Measurements from ENCODE around the gene EIF4E3.

Gene EIF4E3

DNA sequence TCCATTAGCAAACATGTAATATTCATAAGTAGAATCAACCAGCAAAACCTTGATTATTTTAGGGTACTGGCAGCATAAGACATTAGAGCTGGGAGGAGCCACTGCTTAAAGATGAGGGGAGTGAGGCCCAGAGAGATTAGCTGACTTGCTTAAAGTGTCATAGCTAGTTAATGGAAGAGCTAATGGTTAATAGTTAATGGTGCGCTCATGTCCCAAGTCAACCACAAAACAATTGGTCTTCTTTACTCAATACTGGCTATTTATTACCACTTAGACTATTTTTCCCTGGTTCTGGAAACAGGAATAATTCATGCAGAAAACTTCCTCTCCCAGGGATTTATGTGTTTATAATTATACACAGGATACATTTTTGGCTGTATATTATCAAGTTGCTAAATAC is 33.1 kb downstream of the EIF4E3 start:
- Mint-ChIP-seq H3K4me1 (ENCODE audit: low read depth) (no peaks in the 10 kb centered on the region), H3K4me3 (no peak overlapping the region), H3K27ac (no peak overlapping the region), H3K27me3 (no peaks in the 10 kb centered on the region), H3K36me3 (ENCODE audit: low read depth) (peaks cover 48% of the 10 kb centered on the region), H3K9me3 (no peaks in the 10 kb centered on the region)
- intact Hi-C loops (cut with micrococcal nuclease), result no loop called here

DNA sequence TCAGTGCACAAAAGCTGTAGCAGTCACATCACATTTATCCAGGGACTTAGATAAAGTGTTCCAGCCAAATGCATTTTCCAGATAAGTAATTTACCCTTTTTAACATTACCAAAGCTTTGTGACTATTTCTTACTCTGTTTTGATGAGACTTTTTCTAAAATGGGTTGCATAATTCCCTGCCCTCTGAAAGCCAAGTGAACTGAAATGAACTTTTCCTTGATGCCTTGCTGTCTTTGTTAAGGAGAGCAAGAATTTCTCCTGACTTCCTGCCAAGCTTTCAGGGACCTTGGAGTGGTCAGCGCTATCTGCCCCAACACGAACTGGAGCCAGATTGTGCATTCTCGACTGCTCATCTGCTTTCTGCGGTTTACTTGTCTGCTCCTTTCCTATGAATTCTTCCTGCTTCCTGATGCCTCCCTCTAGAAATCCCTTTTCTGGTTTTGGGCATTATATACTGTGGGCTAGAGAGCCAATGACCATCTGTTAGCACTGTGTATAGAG is 34.8 kb downstream of the EIF4E3 start:
- Mint-ChIP-seq H3K9me3 (no peaks in the 10 kb centered on the region), H3K27ac (no peak overlapping the region), H3K4me3 (no peak overlapping the region), H3K4me1 (ENCODE audit: low read depth) (no peaks in the 10 kb centered on the region), H3K36me3 (ENCODE audit: low read depth) (peaks cover 49% of the 10 kb centered on the region), H3K27me3 (no peaks in the 10 kb centered on the region)
- intact Hi-C loops (cut with micrococcal nuclease), result no loop called here

DNA sequence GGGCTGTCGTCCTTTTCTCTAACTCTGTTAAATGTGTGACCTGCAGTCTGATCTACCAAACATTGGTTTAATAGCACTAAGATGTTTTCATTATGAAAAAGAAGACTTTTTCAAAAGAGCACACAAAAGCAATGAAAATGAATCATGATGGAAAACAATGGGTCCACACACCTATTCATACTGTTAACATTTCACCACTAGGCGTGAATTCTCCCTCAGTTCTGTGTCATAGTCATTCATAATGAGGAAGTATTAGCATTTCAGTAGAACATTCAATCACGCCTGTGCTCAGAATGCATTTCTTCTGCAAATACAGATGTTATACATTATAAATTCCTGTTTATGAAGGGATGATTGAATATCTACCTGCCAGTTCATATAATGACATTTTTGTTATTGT is 35.9 kb downstream of the EIF4E3 start:
- Mint-ChIP-seq H3K27ac (no peak overlapping the region), H3K27me3 (no peaks in the 10 kb centered on the region), H3K9me3 (no peaks in the 10 kb centered on the region), H3K4me1 (ENCODE audit: low read depth) (peaks cover 6% of the 10 kb centered on the region), H3K4me3 (no peak overlapping the region), H3K36me3 (ENCODE audit: low read depth) (peaks cover 49% of the 10 kb centered on the region)
- intact Hi-C loops (cut with micrococcal nuclease), result no loop called here

DNA sequence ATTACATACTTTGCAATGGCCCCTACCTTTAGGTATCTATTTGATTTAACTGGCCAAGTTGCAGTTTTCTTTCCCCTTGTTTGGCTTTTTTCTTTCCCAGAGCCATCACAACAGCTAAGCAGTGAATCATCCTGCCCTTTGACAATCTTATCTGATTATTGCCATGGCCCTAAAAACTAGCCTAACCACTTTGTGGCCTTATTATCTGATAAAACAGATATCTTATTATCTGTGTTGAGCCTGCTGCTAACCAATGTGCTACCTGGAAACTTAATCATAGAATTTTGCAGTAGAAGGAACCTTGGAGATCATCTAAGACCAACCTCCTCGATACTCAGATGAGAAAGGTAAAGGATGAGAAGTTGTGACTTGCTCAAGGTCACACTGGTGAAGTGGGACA is 37.1 kb downstream of the EIF4E3 start:
- no peak overlapping the region for H3K27ac Mint-ChIP-seq
- peaks cover 54% of the 10 kb centered on the region for H3K36me3 Mint-ChIP-seq (ENCODE audit: low read depth)
- peaks cover 12% of the 10 kb centered on the region for H3K4me1 Mint-ChIP-seq (ENCODE audit: low read depth)
- no peak overlapping the region for H3K4me3 Mint-ChIP-seq
- intact Hi-C loops (cut with micrococcal nuclease), result no loop called here
- H3K9me3 Mint-ChIP-seq, result no peaks in the 10 kb centered on the region
- no peaks in the 10 kb centered on the region for H3K27me3 Mint-ChIP-seq

DNA sequence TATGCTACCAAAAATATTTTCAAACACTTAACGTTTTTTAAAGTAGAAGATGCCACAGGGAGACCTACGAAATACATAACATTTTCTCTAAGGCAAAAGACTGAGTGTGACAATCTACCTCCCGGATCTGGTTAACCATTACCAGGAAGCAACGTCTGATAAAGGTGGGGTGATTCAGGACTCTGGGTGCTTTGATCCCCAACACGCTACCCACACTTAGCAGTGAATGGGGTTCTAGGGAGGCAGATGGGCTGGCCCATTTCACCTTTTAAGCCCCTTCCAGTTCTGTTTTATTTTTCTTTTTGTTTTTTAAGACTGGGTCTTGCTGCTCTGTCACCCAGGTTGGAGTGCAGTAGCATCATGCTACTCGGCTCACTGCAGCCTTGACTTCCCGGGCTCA is 39.5 kb downstream of the EIF4E3 start:
- H3K27me3 Mint-ChIP-seq, result no peaks in the 10 kb centered on the region
- H3K27ac Mint-ChIP-seq, result no peak overlapping the region
- H3K4me3 Mint-ChIP-seq, result no peak overlapping the region
- peaks cover 41% of the 10 kb centered on the region for H3K36me3 Mint-ChIP-seq (ENCODE audit: low read depth)
- intact Hi-C loops (cut with micrococcal nuclease), result no loop called here
- peaks cover 25% of the 10 kb centered on the region for H3K4me1 Mint-ChIP-seq (ENCODE audit: low read depth)
- H3K9me3 Mint-ChIP-seq, result no peaks in the 10 kb centered on the region

DNA sequence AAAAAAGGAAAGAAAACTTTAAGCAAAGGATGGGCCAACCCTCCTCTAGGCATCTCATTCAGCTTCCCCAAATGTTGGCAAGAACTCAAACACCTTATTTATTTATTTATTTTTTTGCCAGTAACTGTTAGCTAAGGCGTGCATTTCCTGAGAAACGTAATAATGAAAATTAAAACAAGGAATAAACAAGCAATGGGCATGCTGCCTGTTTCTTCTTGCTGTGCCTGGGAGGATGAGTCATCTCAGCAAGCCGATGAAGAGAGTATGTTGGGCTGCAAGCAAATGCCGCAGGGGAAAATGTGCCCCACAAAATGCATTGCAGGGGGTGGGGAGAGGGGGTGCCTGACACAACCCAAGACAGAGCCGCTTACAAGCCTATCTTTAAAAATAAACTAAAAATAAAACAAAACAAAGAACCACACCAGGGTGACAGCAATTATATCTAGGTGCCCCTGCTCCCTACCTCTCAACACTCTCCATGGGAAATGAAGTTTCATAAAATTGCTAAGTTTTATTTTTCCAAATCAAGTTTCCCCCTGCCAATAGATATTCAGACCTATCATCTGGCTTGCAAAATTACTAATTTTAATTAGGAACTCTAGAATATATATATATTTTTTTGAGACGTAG is 40.3 kb downstream of the EIF4E3 start:
- Mint-ChIP-seq H3K4me1 (ENCODE audit: low read depth) (peaks cover 26% of the 10 kb centered on the region), H3K27ac (peak overlapping the region; percentile 22), H3K27me3 (no peaks in the 10 kb centered on the region), H3K9me3 (no peaks in the 10 kb centered on the region), H3K4me3 (no peak overlapping the region), H3K36me3 (ENCODE audit: low read depth) (peaks cover 38% of the 10 kb centered on the region)
- intact Hi-C loops (cut with micrococcal nuclease), result no loop called here

DNA sequence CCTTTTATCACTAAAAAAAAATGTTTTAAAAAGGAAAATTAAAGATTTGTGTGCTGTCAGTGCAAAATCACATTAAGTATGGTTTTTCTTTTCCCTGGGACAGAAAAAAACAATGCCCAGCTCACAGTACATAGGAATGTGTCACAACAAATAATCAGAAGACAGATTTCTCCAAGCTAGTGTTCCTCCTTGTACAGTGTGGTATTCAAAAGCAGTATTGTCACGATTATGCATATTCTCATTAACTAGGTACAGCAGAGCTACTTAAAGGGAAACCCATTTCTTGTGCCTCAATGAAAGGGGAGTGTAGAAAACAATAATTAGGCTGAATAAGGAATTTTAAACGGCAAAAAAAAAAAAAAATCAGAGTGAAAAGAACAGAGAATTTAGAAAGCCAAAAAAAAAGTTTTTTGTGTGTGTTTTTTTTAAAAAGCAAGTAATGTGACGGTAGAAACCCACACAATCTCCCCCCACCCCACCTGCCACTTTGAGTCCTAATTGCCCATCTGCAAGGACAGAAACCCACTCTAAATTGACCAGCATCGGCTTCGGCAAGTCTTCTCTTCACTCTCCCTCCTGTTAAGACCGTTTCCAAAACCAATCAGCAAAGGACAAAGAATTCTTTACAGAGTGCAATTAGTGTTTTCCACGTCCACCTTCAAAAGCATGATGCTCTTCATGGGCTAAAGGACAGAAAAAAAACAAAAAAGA is 41.0 kb downstream of the EIF4E3 start:
- H3K27ac Mint-ChIP-seq, result peak overlapping the region; percentile 22
- peaks cover 36% of the 10 kb centered on the region for H3K36me3 Mint-ChIP-seq (ENCODE audit: low read depth)
- H3K9me3 Mint-ChIP-seq, result no peaks in the 10 kb centered on the region
- peaks cover 26% of the 10 kb centered on the region for H3K4me1 Mint-ChIP-seq (ENCODE audit: low read depth)
- intact Hi-C loops (cut with micrococcal nuclease), result no loop called here
- H3K27me3 Mint-ChIP-seq, result no peaks in the 10 kb centered on the region
- no peak overlapping the region for H3K4me3 Mint-ChIP-seq

DNA sequence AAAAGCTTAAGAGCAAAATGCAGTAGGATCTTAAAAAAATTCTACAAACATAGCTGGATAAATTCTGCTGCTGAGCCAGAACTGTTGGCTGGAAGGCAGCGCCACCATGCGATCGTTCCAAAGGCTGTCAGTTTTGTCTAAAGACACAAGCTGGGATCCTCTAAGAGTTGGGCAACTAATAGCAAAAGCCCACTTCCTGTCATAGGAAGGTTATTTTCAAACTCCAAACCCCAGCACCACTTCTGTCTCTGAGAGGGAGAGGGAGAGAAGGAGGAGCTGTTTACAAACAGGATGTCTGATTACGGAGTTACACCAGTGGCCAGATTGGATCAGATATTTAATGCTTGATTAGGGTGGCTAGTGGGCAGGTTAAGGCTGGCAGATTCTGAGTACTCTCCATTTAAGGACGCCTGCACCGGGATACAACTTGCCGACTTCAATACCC is 44.0 kb downstream of the EIF4E3 start:
- intact Hi-C loops (cut with micrococcal nuclease), result no loop called here
- no peaks in the 10 kb centered on the region for H3K27me3 Mint-ChIP-seq
- H3K36me3 Mint-ChIP-seq (ENCODE audit: low read depth), result peaks cover 20% of the 10 kb centered on the region
- no peaks in the 10 kb centered on the region for H3K9me3 Mint-ChIP-seq
- H3K27ac Mint-ChIP-seq, result no peak overlapping the region
- peaks cover 26% of the 10 kb centered on the region for H3K4me1 Mint-ChIP-seq (ENCODE audit: low read depth)
- H3K4me3 Mint-ChIP-seq, result no peak overlapping the region

DNA sequence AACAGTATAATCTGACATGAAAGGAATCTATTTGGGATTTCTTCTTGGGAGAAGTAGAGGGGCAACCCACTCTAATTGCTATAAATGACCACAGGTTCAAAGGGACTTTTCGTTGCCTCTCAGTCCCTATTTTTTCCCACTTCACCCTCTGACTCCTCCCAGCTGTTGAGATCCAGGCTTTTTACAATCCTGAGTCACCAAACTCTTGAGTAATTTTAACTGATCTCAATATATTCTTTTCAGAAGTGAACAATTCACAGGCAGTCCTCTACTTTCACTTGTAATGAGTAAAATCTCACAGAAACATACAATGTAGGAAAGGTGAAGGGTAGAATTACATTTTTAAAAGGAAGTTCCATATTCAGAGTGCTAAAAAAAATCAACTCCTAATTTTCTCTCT is 44.6 kb downstream of the EIF4E3 start:
- intact Hi-C loops (cut with micrococcal nuclease), result no loop called here
- no peak overlapping the region for H3K4me3 Mint-ChIP-seq
- peaks cover 26% of the 10 kb centered on the region for H3K4me1 Mint-ChIP-seq (ENCODE audit: low read depth)
- H3K27ac Mint-ChIP-seq, result no peak overlapping the region
- no peaks in the 10 kb centered on the region for H3K9me3 Mint-ChIP-seq
- peaks cover 17% of the 10 kb centered on the region for H3K36me3 Mint-ChIP-seq (ENCODE audit: low read depth)
- no peaks in the 10 kb centered on the region for H3K27me3 Mint-ChIP-seq

DNA sequence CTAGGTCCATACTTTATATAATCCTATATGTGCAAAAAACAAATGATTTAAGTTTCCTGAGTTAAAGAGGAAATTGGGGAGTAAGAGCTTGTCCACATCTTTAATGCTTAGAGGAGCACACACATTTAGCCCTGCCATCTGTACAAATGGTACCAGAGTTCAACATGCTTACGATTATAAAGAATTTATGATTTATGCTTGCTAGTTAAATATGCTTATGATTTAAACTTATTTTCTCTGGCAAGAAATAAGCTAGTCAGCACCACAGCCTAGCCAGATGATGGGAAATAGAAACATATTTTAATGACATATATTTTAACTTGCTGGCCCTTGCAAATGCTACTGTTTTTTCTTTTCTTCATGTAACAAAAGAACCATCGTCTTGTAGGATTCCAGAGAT is 48.3 kb downstream of the EIF4E3 start:
- H3K27me3 Mint-ChIP-seq, result no peaks in the 10 kb centered on the region
- H3K9me3 Mint-ChIP-seq, result no peaks in the 10 kb centered on the region
- H3K27ac Mint-ChIP-seq, result no peak overlapping the region
- H3K36me3 Mint-ChIP-seq (ENCODE audit: low read depth), result peaks cover 7% of the 10 kb centered on the region
- intact Hi-C loops (cut with micrococcal nuclease), result no loop called here
- peaks cover 12% of the 10 kb centered on the region for H3K4me1 Mint-ChIP-seq (ENCODE audit: low read depth)
- no peak overlapping the region for H3K4me3 Mint-ChIP-seq

DNA sequence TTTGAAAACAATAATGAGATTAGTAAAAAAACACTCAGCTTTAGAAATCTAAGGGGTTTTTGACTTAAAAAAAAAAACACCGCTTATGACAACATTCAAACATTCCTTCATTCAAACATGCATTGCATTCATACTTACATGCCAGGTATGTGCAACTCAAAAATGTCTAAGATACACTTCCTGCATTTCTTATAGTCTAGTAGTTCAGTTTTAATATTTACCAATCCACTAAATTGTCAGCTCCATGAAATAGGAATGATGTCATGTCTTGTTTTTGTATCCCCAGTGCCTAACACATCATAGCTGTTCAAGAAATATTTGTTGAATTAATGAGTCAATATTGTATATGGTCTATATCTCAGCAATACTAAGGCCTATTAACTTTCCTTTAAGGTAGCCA is 51.7 kb downstream of the EIF4E3 start:
- Mint-ChIP-seq H3K4me1 (ENCODE audit: low read depth) (no peaks in the 10 kb centered on the region), H3K36me3 (ENCODE audit: low read depth) (peaks cover 7% of the 10 kb centered on the region), H3K27me3 (no peaks in the 10 kb centered on the region), H3K9me3 (no peaks in the 10 kb centered on the region), H3K27ac (no peak overlapping the region), H3K4me3 (no peak overlapping the region)
- intact Hi-C loops (cut with micrococcal nuclease), result no loop called here

DNA sequence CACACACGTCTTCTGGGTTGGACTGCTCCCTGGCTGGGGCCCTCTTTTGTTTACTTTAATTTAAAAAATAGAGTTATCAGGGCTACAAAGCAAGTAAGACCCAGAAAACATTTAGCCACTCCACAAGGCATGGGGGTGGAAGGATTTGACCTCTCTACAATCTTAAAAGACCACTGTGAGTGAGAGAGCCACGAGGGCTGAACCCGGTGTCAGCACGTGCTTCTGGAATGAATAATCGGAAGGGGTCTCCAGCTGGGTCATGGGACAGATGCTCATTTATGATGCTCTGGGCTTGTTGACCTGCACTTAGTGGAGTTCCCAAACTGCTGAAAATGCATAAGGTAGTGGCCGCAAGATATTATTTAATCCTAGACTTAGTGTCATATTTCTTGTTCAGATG is 52.4 kb downstream of the EIF4E3 start:
- H3K36me3 Mint-ChIP-seq (ENCODE audit: low read depth), result peaks cover 7% of the 10 kb centered on the region
- intact Hi-C loops (cut with micrococcal nuclease), result no loop called here
- H3K4me1 Mint-ChIP-seq (ENCODE audit: low read depth), result no peaks in the 10 kb centered on the region
- no peaks in the 10 kb centered on the region for H3K9me3 Mint-ChIP-seq
- H3K4me3 Mint-ChIP-seq, result no peak overlapping the region
- H3K27me3 Mint-ChIP-seq, result no peaks in the 10 kb centered on the region
- no peak overlapping the region for H3K27ac Mint-ChIP-seq

DNA sequence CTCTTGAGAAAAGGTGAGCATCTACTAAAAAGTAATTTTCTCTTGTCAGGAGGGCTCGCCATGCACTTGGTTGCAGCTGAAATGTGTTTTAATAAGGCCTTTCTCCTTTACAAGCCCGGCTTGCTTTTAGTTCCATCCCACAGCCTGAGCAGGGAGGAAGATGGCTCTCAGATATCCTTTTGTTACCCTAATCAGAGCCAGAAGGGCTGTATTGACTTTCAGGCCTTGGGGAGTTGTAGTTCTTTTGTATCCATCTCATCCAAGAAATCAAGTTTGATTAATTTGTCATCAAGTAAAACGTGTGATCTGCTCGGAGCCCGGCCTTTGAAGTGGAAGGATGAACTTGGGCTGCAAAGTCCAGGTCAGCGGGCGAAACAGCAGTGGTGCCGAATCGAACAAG is 52.9 kb downstream of the EIF4E3 start:
- intact Hi-C loops (cut with micrococcal nuclease), result no loop called here

DNA sequence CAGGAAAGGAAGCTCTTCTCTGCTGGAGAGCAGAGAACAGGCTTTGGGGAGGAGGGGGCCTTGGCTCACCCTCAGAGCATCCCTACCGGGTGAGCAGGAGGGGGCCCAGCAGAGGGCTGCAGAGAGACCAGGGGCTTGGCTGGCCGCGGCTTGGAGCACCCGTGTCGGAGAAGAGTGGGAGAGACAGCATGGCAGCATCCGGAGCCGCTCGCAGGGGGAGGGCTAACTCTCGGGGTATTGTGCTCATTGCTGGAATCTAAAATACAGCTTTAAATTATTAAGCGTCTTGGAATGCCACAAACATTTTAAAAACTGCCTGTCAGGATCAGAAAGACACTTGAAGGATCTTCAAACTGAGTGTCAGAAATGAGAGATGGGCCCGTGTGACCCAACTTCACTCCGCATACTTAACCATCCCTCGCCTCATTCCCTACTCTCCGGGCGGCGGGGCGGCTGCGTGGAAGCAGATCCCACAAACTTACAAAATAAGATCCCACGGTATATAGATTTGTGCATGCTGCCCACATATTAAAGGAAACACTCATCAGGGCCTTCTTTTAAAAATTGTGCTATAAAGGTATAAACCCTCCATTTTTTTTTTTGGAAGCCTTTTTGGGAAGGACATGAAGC is 53.9 kb downstream of the EIF4E3 start:
- intact Hi-C loops (cut with micrococcal nuclease), result no loop called here
- H3K27me3 Mint-ChIP-seq, result no peaks in the 10 kb centered on the region
- peaks cover under 1% of the 10 kb centered on the region for H3K9me3 Mint-ChIP-seq
- H3K36me3 Mint-ChIP-seq (ENCODE audit: low read depth), result no peaks in the 10 kb centered on the region
- H3K27ac Mint-ChIP-seq, result no peak overlapping the region
- H3K4me1 Mint-ChIP-seq (ENCODE audit: low read depth), result no peaks in the 10 kb centered on the region
- no peak overlapping the region for H3K4me3 Mint-ChIP-seq

More for the DNA sequence above, 52.9 kb downstream of the EIF4E3 start:
- Mint-ChIP-seq H3K4me3 (no peak overlapping the region), H3K9me3 (no peaks in the 10 kb centered on the region), H3K27ac (no peak overlapping the region), H3K4me1 (ENCODE audit: low read depth) (no peaks in the 10 kb centered on the region), H3K27me3 (no peaks in the 10 kb centered on the region), H3K36me3 (ENCODE audit: low read depth) (peaks cover 2% of the 10 kb centered on the region)
